Measurements from ENCODE around the gene GAB4. TPM values are rescaled to one million over a fixed set of nuclear protein-coding genes. Genes with fewer than 3 reads are reported as not detected.

The GAB4 gene
- polyA plus RNA-seq, 2 of the 4 experiments (the other 2 are of a cell fraction), result not detected

DNA sequence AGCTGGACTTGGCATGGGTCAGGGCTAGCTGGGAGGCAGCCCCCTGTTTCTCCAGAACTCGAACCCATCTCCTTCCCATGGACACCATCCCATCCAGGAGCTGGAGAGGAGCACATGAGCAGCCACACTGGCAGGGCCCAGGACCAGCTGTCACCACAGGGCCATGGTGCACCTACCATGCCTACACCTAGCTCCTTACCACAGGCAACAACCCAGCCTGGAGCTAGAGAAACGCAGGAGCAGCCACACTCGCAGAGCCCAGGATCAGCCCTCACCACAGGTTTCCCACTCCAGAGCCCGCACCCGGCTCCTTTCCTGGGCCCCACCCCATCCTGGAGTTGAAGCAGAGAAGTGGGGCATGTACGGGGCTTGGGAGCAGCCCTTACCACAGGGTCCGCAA lies 50.2 kb downstream of the GAB4 start:
- FAIRE-seq, result no peak
- TF ChIP-seq EP300 (IDR thresholded peaks at IDR 0.05) (no peak), RFX5 (IDR thresholded peaks at IDR 0.05) (no peak), MYC (IDR thresholded peaks at IDR 0.05; ENCODE audit: borderline replicate concordance, low read length) (no peak), CHD2 (IDR thresholded peaks at IDR 0.05; ENCODE audit: low read length, partially characterized antibody) (no peak), TFCP2L1 (CRISPR knock-in tag; IDR thresholded peaks at IDR 0.05) (no peak), ESRRA (IDR thresholded peaks at IDR 0.05; ENCODE audit: borderline replicate concordance, low read length) (no peak), JUN (IDR thresholded peaks at IDR 0.05) (no peak), CBX8 (IDR thresholded peaks at IDR 0.05) (no peak)
- TF ChIP-seq, protein P1, sequence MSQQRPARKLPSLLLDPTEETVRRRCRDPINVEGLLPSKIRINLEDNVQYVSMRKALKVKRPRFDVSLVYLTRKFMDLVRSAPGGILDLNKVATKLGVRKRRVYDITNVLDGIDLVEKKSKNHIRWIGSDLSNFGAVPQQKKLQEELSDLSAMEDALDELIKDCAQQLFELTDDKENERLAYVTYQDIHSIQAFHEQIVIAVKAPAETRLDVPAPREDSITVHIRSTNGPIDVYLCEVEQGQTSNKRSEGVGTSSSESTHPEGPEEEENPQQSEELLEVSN (IDR thresholded peaks at IDR 0.05; ENCODE audit: borderline replicate concordance, low read depth), result no peak
- TF ChIP-seq, protein P2, sequence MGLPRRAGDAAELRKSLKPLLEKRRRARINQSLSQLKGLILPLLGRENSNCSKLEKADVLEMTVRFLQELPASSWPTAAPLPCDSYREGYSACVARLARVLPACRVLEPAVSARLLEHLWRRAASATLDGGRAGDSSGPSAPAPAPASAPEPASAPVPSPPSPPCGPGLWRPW (IDR thresholded peaks at IDR 0.05), result no peak
- Histone ChIP-seq H3K4me2 (no peak overlapping the region), H3K9me3 (no peaks in the 10 kb centered on the region), H3K27ac (no peak overlapping the region), H3K4me1 (no peaks in the 10 kb centered on the region), H3K4me3 (no peak overlapping the region)
- WGBS (ENCODE audit: missing lambda C conversion rate), result 0% methylated on average over 2 of the region's 7 CpGs
- ATAC-seq, result no peak
- ChIA-PET CTCF (no interaction called here), POLR2A (no interaction called here)
- DNase-seq (ENCODE audit: low read depth in 1 of 2, low spot score in 1 of 2), result no peak

DNA sequence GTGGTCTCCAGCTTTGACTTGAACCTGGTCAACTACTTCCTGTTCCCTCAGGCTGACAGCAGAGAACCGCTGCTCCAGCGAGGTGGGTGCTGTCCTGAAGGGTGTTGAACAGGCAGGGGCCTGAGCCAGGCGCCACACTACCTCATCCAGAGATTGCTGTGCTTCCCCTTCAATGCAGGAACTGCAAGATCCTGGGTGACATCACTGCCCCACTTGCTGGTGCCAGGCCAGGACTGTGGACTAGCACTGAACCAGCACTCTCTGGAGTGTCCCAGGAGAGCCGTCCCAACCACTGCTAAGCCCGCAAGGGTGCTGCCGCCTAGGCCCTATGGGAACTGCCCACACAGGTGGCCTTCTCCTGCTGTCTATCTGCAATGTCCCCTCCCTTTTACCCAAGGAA lies 51.7 kb downstream of the GAB4 start:
- TF ChIP-seq SREBF2 (IDR thresholded peaks at IDR 0.05) (no peak), GATA3 (IDR thresholded peaks at IDR 0.05; ENCODE audit: borderline replicate concordance) (no peak), CHD4 (IDR thresholded peaks at IDR 0.05; ENCODE audit: borderline replicate concordance) (no peak), TP53 (CRISPR knock-in tag; IDR thresholded peaks at IDR 0.05) (no peak), HDAC2 (IDR thresholded peaks at IDR 0.05) (no peak), RNF2 (IDR thresholded peaks at IDR 0.05; ENCODE audit: borderline replicate concordance, low read depth) (no peak), EHF (CRISPR knock-in tag; IDR thresholded peaks at IDR 0.05) (no peak), KDM1A (IDR thresholded peaks at IDR 0.05; ENCODE audit: low read depth) (no peak), FOXS1 (CRISPR knock-in tag; IDR thresholded peaks at IDR 0.05) (no peak), CHD2 (IDR thresholded peaks at IDR 0.05; ENCODE audit: low read length, partially characterized antibody) (no peak), EP300 (IDR thresholded peaks at IDR 0.05) (no peak), HOXB13 (CRISPR knock-in tag; IDR thresholded peaks at IDR 0.05; ENCODE audit: low read depth) (no peak), JUN (IDR thresholded peaks at IDR 0.05) (no peak), ZC3H11A (IDR thresholded peaks at IDR 0.05) (no peak), ZSCAN20 (CRISPR knock-in tag; IDR thresholded peaks at IDR 0.05) (no peak), CBX8 (IDR thresholded peaks at IDR 0.05) (no peak)
- TF ChIP-seq, protein P1 (IDR thresholded peaks at IDR 0.05; ENCODE audit: borderline replicate concordance, low read depth), result no peak
- TF ChIP-seq, protein P3, sequence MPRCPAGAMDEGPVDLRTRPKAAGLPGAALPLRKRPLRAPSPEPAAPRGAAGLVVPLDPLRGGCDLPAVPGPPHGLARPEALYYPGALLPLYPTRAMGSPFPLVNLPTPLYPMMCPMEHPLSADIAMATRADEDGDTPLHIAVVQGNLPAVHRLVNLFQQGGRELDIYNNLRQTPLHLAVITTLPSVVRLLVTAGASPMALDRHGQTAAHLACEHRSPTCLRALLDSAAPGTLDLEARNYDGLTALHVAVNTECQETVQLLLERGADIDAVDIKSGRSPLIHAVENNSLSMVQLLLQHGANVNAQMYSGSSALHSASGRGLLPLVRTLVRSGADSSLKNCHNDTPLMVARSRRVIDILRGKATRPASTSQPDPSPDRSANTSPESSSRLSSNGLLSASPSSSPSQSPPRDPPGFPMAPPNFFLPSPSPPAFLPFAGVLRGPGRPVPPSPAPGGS (IDR thresholded peaks at IDR 0.05), result no peak
- TF ChIP-seq, protein P2 (IDR thresholded peaks at IDR 0.05), result no peak
- TF ChIP-seq, protein P4, sequence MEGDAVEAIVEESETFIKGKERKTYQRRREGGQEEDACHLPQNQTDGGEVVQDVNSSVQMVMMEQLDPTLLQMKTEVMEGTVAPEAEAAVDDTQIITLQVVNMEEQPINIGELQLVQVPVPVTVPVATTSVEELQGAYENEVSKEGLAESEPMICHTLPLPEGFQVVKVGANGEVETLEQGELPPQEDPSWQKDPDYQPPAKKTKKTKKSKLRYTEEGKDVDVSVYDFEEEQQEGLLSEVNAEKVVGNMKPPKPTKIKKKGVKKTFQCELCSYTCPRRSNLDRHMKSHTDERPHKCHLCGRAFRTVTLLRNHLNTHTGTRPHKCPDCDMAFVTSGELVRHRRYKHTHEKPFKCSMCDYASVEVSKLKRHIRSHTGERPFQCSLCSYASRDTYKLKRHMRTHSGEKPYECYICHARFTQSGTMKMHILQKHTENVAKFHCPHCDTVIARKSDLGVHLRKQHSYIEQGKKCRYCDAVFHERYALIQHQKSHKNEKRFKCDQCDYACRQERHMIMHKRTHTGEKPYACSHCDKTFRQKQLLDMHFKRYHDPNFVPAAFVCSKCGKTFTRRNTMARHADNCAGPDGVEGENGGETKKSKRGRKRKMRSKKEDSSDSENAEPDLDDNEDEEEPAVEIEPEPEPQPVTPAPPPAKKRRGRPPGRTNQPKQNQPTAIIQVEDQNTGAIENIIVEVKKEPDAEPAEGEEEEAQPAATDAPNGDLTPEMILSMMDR (IDR thresholded peaks at IDR 0.05), result no peak
- no peak for ATAC-seq
- Histone ChIP-seq H3K9me3 (no peaks in the 10 kb centered on the region), H3K4me1 (no peaks in the 10 kb centered on the region), H3K4me2 (no peak overlapping the region), H3K4me3 (no peak overlapping the region), H3K27ac (no peak overlapping the region)
- WGBS (ENCODE audit: missing lambda C conversion rate), result 24% methylated on average over 4 of the region's 6 CpGs
- no peak for DNase-seq (ENCODE audit: low read depth in 1 of 2, low spot score in 1 of 2)
- no peak for FAIRE-seq
- ChIA-PET CTCF (no interaction called here), POLR2A (no interaction called here)

Measured in A549 (cell line).